Loucy (cell line): ENCODE results near the gene GPR107.

ENCODE experiments used
- H2AFZ ChIP-seq: fragments of 200-600 bp; sonication (generic); 2 replicates; pipeline ENCODE4 v1.6.0; 2016; ENCODE audit warnings: antibody characterized with exemption, mild to moderate bottlenecking, low read length, moderate library complexity
- H3F3A ChIP-seq: fragments of 200-600 bp; 2 replicates; pipeline ENCODE4 v1.6.0; 2016; ENCODE audit warnings: antibody characterized with exemption, low read depth, mild to moderate bottlenecking
- H3K27me3 ChIP-seq: fragments of 200-600 bp; sonication (generic); 2 replicates; pipeline ENCODE4 v1.6.1; 2014; ENCODE audit warnings: low read length, mild to moderate bottlenecking; ENCODE audit not compliant: insufficient read depth, poor library complexity, severe bottlenecking
- H3K36me3 ChIP-seq: fragments of 200-600 bp; sonication (generic); 2 replicates; pipeline ENCODE4 v1.6.1; 2016; ENCODE audit warnings: low read length; ENCODE audit not compliant: insufficient read depth
- H3K4me1 ChIP-seq: fragments of 200-600 bp; sonication (generic); 2 replicates; pipeline ENCODE4 v1.5.1; 2014; ENCODE audit warnings: low read length, mild to moderate bottlenecking; ENCODE audit not compliant: insufficient read depth, poor library complexity, severe bottlenecking
- H3K4me2 ChIP-seq: fragments of 200-600 bp; sonication (generic); 2 replicates; pipeline ENCODE4 v1.6.0; 2014; ENCODE audit warnings: antibody characterized with exemption, low read length, low read depth, mild to moderate bottlenecking; ENCODE audit not compliant: poor library complexity, severe bottlenecking
- H3K4me3 ChIP-seq: fragments of 200-600 bp; sonication (generic); 2 replicates; pipeline ENCODE4 v1.5.1; 2014; ENCODE audit warnings: low read length, mild to moderate bottlenecking, mixed read lengths; ENCODE audit not compliant: poor library complexity, severe bottlenecking
- H3K79me2 ChIP-seq: fragments of 200-600 bp; sonication (generic); 2 replicates; pipeline ENCODE4 v1.6.1; 2014; ENCODE audit warnings: low read length; ENCODE audit not compliant: insufficient read depth
- H3K9ac ChIP-seq: fragments of 200-600 bp; sonication (generic); 2 replicates; pipeline ENCODE4 v1.6.0; 2014; ENCODE audit warnings: mild to moderate bottlenecking, low read depth, low read length, moderate library complexity; ENCODE audit not compliant: poor library complexity, severe bottlenecking
- H3K9me2 ChIP-seq: fragments of 200-600 bp; sonication (generic); replicated peaks from 2 replicates; pipeline ENCODE4 v1.6.1; 2016; ENCODE audit warnings: low read depth, low read length, mixed read lengths
- H3K9me3 ChIP-seq: fragments of 200-600 bp; sonication (generic); 2 replicates; pipeline ENCODE4 v1.6.1; 2014; ENCODE audit warnings: mild to moderate bottlenecking, antibody characterized with exemption, low read length, low read depth; ENCODE audit not compliant: insufficient read depth
- H4K20me1 ChIP-seq: fragments of 200-600 bp; sonication (generic); 2 replicates; pipeline ENCODE4 v1.6.0; 2014; ENCODE audit warnings: antibody characterized with exemption, low read length, mild to moderate bottlenecking; ENCODE audit not compliant: insufficient read depth, poor library complexity, severe bottlenecking
- CTCF ChIP-seq: fragments of 200-600 bp; sonication (generic); conservative IDR thresholded peaks from 2 replicates; pipeline ENCODE4 v1.5.1; 2014; ENCODE audit warnings: mild to moderate bottlenecking, antibody characterized with exemption, low read length
- EZH2phosphoT487 ChIP-seq: fragments of 200-600 bp; IDR thresholded peaks from 2 replicates; pipeline ENCODE4 v1.6.1; 2018; ENCODE audit warnings: antibody characterized with exemption, mild to moderate bottlenecking, moderate library complexity, borderline replicate concordance

Gene GPR107

GRCh38 chr9:130187523-130187846 is 133.8 kb downstream of the GPR107 start:
- Histone ChIP-seq H3K79me2 (no peaks in the 10 kb centered on the region), H3K4me3 (no peak overlapping the region), H3K9ac (no peak overlapping the region), H3K9me3 (no peaks in the 10 kb centered on the region), H3K27me3 (no peaks in the 10 kb centered on the region), H3F3A (no peaks in the 10 kb centered on the region), H4K20me1 (no peaks in the 10 kb centered on the region), H3K4me1 (no peaks in the 10 kb centered on the region), H2AFZ (no peak overlapping the region), H3K36me3 (no peaks in the 10 kb centered on the region), H3K4me2 (no peak overlapping the region), H3K9me2 (no peaks in the 10 kb centered on the region)
- TF ChIP-seq CTCF (no peak), EZH2phosphoT487 (no peak)

DNA sequence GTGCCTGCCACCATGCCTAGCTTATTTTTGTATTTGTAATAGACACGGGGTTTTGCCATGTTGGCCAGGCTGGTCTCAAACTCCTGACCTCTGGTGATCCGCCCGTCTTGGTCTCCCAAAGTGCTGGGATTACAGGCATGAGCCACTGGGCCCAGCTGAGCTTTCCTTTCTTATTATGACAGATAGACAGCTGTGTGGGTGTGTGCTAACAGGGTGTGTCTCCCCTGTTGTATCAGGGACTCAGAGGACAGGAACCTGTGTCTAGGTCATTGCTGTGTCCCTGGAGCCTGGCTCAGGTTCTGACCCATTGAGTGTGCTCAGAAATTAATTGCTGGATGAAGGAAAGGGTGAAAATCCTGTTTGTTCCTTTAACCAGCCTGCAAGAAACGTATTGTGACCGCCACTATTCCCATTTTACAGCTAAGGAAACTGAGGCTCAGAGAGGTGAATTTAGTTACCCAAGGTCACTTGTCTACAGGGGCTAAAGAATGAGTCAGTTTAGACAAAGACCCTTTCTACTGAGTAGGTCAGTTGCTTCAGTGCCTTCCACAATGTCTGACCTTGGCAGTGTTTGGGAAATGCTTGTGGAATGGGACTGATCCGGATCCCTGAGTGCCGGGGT is 135.3 kb downstream of the GPR107 start:
- no peaks in the 10 kb centered on the region for H3K9me2 ChIP-seq
- no peaks in the 10 kb centered on the region for H3K79me2 ChIP-seq
- H3K4me2 ChIP-seq: no peak overlapping the region
- TF ChIP-seq EZH2phosphoT487 (no peak), CTCF (no peak)
- no peak overlapping the region for H3K9ac ChIP-seq
- no peaks in the 10 kb centered on the region for H3K36me3 ChIP-seq
- no peaks in the 10 kb centered on the region for H3F3A ChIP-seq
- H3K27me3 ChIP-seq: no peaks in the 10 kb centered on the region
- no peaks in the 10 kb centered on the region for H3K4me1 ChIP-seq
- no peak overlapping the region for H3K4me3 ChIP-seq
- H2AFZ ChIP-seq: no peak overlapping the region
- no peaks in the 10 kb centered on the region for H4K20me1 ChIP-seq
- H3K9me3 ChIP-seq: no peaks in the 10 kb centered on the region
